Heart right ventricle (tissue), 16 donors: ENCODE measurements around the gene IGFN1. TPM values are rescaled to one million over a fixed set of nuclear protein-coding genes. Genes with fewer than 3 reads are reported as not detected.
A peak's percentile ranks its signal among the peaks of the same experiment; 100 is the strongest.

ENCODE experiments used
- ATAC-seq, 8 donors: fragments of 200-7000 bp; cut with Tn5 transposase; one replicate each; pipeline ENCODE4 v1.9.1; 2020; ENCODE audit warnings: mild to moderate bottlenecking in 8 of 8, moderate library complexity in 8 of 8, moderate number of reproducible peaks in 1 of 8
- DNase-seq, 2 donors: peaks; one replicate each; pipeline ENCODE4 v3.0.0-alpha.2; 2020
- H3K27ac ChIP-seq, 10 donors: fragments of 200-600 bp; sonication (generic) in 2 of 10; one replicate each; pipeline versions ENCODE4 v1.5.0 to v1.8.0; 2020 to 2022; ENCODE audit warnings: mild to moderate bottlenecking in 3 of 10
- H3K27me3 ChIP-seq, 7 donors: fragments of 200-600 bp; one replicate each; pipeline ENCODE4 v1.8.0; 2021 to 2022; ENCODE audit warnings: mild to moderate bottlenecking in 2 of 7
- H3K36me3 ChIP-seq, 9 donors: fragments of 200-600 bp; sonication (generic) in 1 of 9; one replicate each; pipeline versions ENCODE4 v1.5.0 to v1.8.0; 2020 to 2022; ENCODE audit warnings: mild to moderate bottlenecking in 2 of 9
- H3K4me1 ChIP-seq, 9 donors: fragments of 200-600 bp; sonication (generic) in 1 of 9; one replicate each; pipeline versions ENCODE4 v1.5.0 to v1.8.0; 2020 to 2022; ENCODE audit warnings: mild to moderate bottlenecking in 4 of 9
- H3K4me3 ChIP-seq, 10 donors: fragments of 200-600 bp; sonication (generic) in 2 of 10; one replicate each; pipeline versions ENCODE4 v1.5.0 to v1.8.0; 2020 to 2022; ENCODE audit warnings: mild to moderate bottlenecking in 7 of 10, moderate library complexity in 2 of 10
- H3K9me3 ChIP-seq, 11 donors: fragments of 200-600 bp in 10 of 11; sonication (generic) in 2 of 11; one replicate each; pipeline versions ENCODE4 v1.5.0 to v1.8.0; 2013 to 2022; ENCODE audit warnings: mild to moderate bottlenecking in 2 of 11, control low read depth in 1 of 11, moderate library complexity in 1 of 11
- WGBS, 2 donors: extraction: QIAGEN DNeasy Blood & Tissue Kit; methylation state at CpG; one replicate each; pipeline ENCODE4 v1.1.7; 2013; ENCODE audit warnings: inconsistent platforms in 1 of 2; 5-methylcytosine and 5-hydroxymethylcytosine counted together
- intact Hi-C, 10 donors: fragments of 100-400 bp; cut with DNase I; formaldehyde crosslinking; loops; one replicate each; pipeline versions ENCODE4 v1.11.1 to v1.14.2; 2022
- polyA plus RNA-seq, 2 donors: library from polyadenylated mRNA; stranded (reverse); fragments of 200-250 nt; gene quantifications; one replicate each; pipeline ENCODE4 v1.2.3, GENCODE V29; 2013
- total RNA-seq, 10 donors: library from RNA; stranded (reverse); fragmentation: NEBNext Ultra II Directional in 3 of 10; extraction: Animal tissue kit (Norgen Biotek cat#: 25700) in 3 of 10; gene quantifications; one replicate each; pipeline versions ENCODE4 v1.2.1 to v1.2.4, GENCODE V29; 2021 to 2023
- TF ChIP-seq, protein P1 (sequence below), 9 donors: fragments of 200-600 bp; sonication (generic) in 2 of 9; IDR thresholded peaks; one replicate each; pipeline versions ENCODE4 v1.5.0 to v1.8.0; 2021 to 2022; ENCODE audit warnings: antibody characterized with exemption in 9 of 9, mild to moderate bottlenecking in 5 of 9, moderate library complexity in 1 of 9
- donor health status: Arrhythmogenic right ventricular cardiomyopathy.
- donor health status: ischemic (EF 13 %, LVEDD 7.1; RV severe dilation, severe dysfunction).
- donor health status: healthy with polysubstance abuse.
- donor health status: DM: no; HTN: yes; CAD: no.
- donor health status: DM: no; HTN: no; CAD: no.
- donor health status: ischemic (EF 25% LVEDD 6.9; RV normal size, moderate dysfunction).
- donor health status: ischemic (EF 25% LVEDD 5.7; RV mildly dilated, moderate dysfunction).
- donor health status: healthy.
- donor health status: DM: yes; HTN: yes; CAD: no.
- donor health status: Ischemic cardiomyopathy.
- donor health status: ischemic (EF 35%, LVEDD 5.7; RV mildly dilated, moderate dysfunction).
- donor health status: nonischemic (EF 11% LVEDD 7.7; RV severe dilation, severe dysfunction).
- donor health status: DM: yes; HTN: yes; CAD: no.
- donor health status: PGD.
- donor health status: ischemic (EF 29% LVEDD 5.4; RV normal size, mild dysfunction).
- donor health status: nonischemic (EF 23%, LVEDD 6.1; RV moderate dilation, normal function).

The IGFN1 gene
- total and polyA plus RNA-seq, 12 donors: 0.01 to 0.07 (median 0.02) TPM; not detected in 7

DNA sequence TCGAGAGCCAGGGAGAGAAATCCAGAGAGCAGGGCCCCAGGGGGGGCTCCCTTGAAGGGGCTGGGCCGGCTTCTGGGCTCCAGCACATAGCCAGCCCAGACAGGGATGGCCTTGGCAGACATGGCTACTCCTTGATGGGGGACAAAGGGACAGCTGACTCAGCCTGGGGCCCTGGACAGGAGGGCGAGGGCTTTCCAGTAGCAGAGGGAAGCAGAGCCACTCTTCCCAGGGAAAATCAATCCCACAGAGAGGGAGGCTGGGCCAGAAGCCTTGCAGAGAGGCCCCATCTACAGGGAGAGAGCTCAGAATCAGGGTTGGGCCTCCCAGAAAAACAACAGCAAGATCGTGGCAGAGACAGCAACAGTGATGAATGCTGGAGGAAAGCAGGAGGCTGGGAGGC is 15.6 kb downstream of the IGFN1 start:
- H3K9me3 ChIP-seq: no peaks in the 10 kb centered on the region
- no peaks in the 10 kb centered on the region for H3K4me1 ChIP-seq
- DNase-seq (no peak), ATAC-seq (peak in 1 of 8 donors; percentile 35)
- WGBS, 2 donors: 51 to 54% methylated on average over 4 of the region's 4 CpGs
- peaks cover 0 to 7% (median 0%) of the 10 kb centered on the region in 7 donors for H3K27me3 ChIP-seq
- TF ChIP-seq, protein P1, sequence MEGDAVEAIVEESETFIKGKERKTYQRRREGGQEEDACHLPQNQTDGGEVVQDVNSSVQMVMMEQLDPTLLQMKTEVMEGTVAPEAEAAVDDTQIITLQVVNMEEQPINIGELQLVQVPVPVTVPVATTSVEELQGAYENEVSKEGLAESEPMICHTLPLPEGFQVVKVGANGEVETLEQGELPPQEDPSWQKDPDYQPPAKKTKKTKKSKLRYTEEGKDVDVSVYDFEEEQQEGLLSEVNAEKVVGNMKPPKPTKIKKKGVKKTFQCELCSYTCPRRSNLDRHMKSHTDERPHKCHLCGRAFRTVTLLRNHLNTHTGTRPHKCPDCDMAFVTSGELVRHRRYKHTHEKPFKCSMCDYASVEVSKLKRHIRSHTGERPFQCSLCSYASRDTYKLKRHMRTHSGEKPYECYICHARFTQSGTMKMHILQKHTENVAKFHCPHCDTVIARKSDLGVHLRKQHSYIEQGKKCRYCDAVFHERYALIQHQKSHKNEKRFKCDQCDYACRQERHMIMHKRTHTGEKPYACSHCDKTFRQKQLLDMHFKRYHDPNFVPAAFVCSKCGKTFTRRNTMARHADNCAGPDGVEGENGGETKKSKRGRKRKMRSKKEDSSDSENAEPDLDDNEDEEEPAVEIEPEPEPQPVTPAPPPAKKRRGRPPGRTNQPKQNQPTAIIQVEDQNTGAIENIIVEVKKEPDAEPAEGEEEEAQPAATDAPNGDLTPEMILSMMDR (IDR thresholded peaks at IDR 0.05): no peak
- no peaks in the 10 kb centered on the region for H3K36me3 ChIP-seq
- H3K4me3 ChIP-seq: no peak overlapping the region
- intact Hi-C loops: no loop called here
- no peak overlapping the region for H3K27ac ChIP-seq

DNA sequence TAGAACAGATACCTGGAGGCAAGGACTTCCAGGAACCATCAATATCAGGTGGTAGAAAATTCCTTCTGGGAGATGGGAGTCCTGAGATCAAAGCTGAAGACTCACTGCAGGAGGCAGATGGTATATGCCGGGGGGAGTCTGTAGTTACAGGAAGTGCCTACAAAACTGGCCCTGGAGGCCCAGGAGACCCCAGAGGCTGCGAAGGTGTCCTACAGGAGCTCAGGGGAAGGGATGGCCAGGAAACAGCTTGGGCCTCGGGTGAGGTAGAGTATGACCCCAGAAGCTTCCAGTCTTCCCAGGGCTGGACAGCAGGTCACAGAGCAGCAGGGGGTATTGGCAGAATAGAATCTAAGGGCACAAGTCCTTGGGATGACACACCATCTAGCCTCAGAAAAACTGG is 16.4 kb downstream of the IGFN1 start:
- no peaks in the 10 kb centered on the region for H3K9me3 ChIP-seq
- no peak for ATAC-seq
- TF ChIP-seq, protein P1 (IDR thresholded peaks at IDR 0.05): no peak
- no peaks in the 10 kb centered on the region for H3K36me3 ChIP-seq
- peaks cover 0 to 15% (median 5%) of the 10 kb centered on the region in 7 donors for H3K27me3 ChIP-seq
- no peak for DNase-seq
- intact Hi-C loops: no loop called here
- no peaks in the 10 kb centered on the region for H3K4me1 ChIP-seq
- no peak overlapping the region for H3K27ac ChIP-seq
- H3K4me3 ChIP-seq: no peak overlapping the region
- 71 to 85% methylated on average over 3 of the region's 3 CpGs for WGBS, 2 donors

DNA sequence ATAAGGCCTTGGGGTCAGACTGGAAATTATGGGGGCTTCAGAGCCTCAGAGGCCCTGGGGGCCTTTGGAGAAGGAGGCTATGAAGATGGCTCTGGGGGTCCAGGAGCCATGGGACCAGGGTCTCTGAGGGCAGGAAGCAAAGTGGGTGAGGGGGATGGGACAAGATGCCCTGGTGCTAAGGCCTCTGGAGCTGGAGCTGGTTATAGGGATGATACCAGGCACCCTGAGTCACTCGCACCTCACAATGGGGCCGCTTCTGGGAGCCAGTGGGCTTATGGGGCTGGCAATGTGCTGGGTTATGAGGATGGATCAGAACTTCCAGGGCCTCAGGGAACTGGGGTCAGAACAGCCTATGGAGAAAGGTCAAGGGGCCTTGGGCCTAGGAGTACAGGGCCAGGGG is 17.6 kb downstream of the IGFN1 start:
- Histone ChIP-seq H3K36me3 (no peaks in the 10 kb centered on the region), H3K27ac (no peak overlapping the region), H3K27me3 (peaks cover 0 to 27% (median 10%) of the 10 kb centered on the region in 7 donors), H3K4me1 (no peaks in the 10 kb centered on the region), H3K9me3 (no peaks in the 10 kb centered on the region), H3K4me3 (no peak overlapping the region)
- intact Hi-C loops: no loop called here
- no peak for DNase-seq
- WGBS, 2 donors: 98 to 100% methylated on average over 2 of the region's 2 CpGs
- TF ChIP-seq, protein P1 (IDR thresholded peaks at IDR 0.05): no peak
- no peak for ATAC-seq

DNA sequence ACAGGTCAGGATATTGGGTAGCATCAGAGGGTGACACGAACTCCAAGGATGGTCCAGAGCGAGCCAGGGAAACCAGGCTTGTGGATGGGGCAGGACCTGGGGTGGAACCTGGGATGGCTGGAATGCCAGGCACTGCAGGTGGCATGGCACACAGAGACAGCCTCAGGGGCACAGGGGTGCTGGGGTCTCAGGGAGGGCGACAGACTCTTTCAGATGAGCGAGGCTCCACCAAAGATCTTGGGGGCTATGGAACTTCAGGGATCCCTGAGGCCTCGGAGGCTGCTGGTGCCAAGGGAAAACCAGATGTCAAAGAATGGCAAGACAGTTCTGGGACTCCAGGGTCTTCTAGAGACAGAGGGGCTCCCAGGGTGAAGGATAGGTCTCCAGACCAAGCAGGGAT is 21.4 kb downstream of the IGFN1 start:
- intact Hi-C loops: loop anchor here in 1 of 10 donors (10.0 kb wide), 1 partner anchor 117 kb away; no protein-coding TSS in a partner anchor
- Histone ChIP-seq H3K36me3 (no peaks in the 10 kb centered on the region), H3K4me3 (no peak overlapping the region), H3K4me1 (no peaks in the 10 kb centered on the region), H3K27ac (no peak overlapping the region), H3K9me3 (no peaks in the 10 kb centered on the region), H3K27me3 (peaks cover 0 to 25% (median 10%) of the 10 kb centered on the region in 7 donors)
- WGBS, 2 donors: 89 to 91% methylated on average over 5 of the region's 5 CpGs
- TF ChIP-seq, protein P1 (IDR thresholded peaks at IDR 0.05): no peak
- ATAC-seq (no peak), DNase-seq (no peak)
